HEK293 (cell line): ENCODE data around the gene E2F1.
A peak's percentile ranks its signal among the peaks of the same experiment; 100 is the strongest.

Source experiments
- CTCF ChIA-PET: fragments of 350-600 bp; formaldehyde crosslinking; extraction: SDS; loops from one replicate; lab custom pipeline; 2021; ENCODE audit warnings: antibody characterized with exemption; lab: Yijun Ruan, JAX
- POLR2A ChIA-PET: fragments of 300-600 bp; formaldehyde crosslinking; extraction: SDS; loops from one replicate; lab custom pipeline; 2020; ENCODE audit warnings: antibody characterized with exemption, inconsistent platforms; lab: Yijun Ruan, JAX
- H3K27ac ChIP-seq: fragments of 200-500 bp; sonication (Bioruptor generic); 2 replicates; pipeline ENCODE4 v1.5.1; 2014; ENCODE audit warnings: low read depth, low read length, control low read depth, inconsistent platforms; ENCODE audit errors: extremely low read depth
- H3K36me3 ChIP-seq, 2 experiments: fragments of 200-500 bp in 1 of 2; sonication (Bioruptor generic) in 1 of 2; 1 replicate in 1 of 2; 2 replicates in 1 of 2; pipeline ENCODE4 v1.5.1; 2014 to 2017; ENCODE audit warnings: inconsistent platforms in 2 of 2, low read length in 2 of 2; ENCODE audit not compliant: control insufficient read depth in 2 of 2, insufficient read depth in 1 of 2
- H3K4me1 ChIP-seq: fragments of 200-500 bp; sonication (Bioruptor generic); 2 replicates; pipeline ENCODE4 v1.5.1; 2014; ENCODE audit warnings: mild to moderate bottlenecking, low read length, inconsistent platforms; ENCODE audit not compliant: control insufficient read depth, insufficient read depth
- H3K4me3 ChIP-seq: 2 replicates; pipeline ENCODE4 v1.5.1; 2011; ENCODE audit warnings: low read depth, mild to moderate bottlenecking, control low read depth, low read length, moderate library complexity
- H3K9me3 ChIP-seq: fragments of 200-500 bp; sonication (Bioruptor generic); 2 replicates; pipeline ENCODE4 v1.5.1; 2014; ENCODE audit warnings: low read depth, low read length, inconsistent platforms; ENCODE audit not compliant: control insufficient read depth, insufficient read depth
- SCRT1 ChIP-seq: fragments of 450-650 bp; formaldehyde crosslinking; IDR thresholded peaks from 2 replicates; pipeline ENCODE4 v1.5.1; 2016; ENCODE audit warnings: missing biosample characterization, missing genetic modification characterization, borderline replicate concordance
- SCRT2 ChIP-seq: fragments of 450-650 bp; formaldehyde crosslinking; IDR thresholded peaks from 2 replicates; pipeline ENCODE4 v1.5.1; 2016; ENCODE audit warnings: missing biosample characterization, missing genetic modification characterization
- SP2 ChIP-seq: fragments of 450-650 bp; formaldehyde crosslinking; IDR thresholded peaks from 2 replicates; pipeline ENCODE4 v1.5.1; 2016; ENCODE audit warnings: missing biosample characterization, missing genetic modification characterization
- SP7 ChIP-seq: fragments of 450-650 bp; formaldehyde crosslinking; IDR thresholded peaks from 2 replicates; pipeline ENCODE4 v1.5.1; 2016; ENCODE audit warnings: missing biosample characterization, missing genetic modification characterization
- TRIM28 ChIP-seq: IDR thresholded peaks from 2 replicates; pipeline ENCODE4 v1.6.1; 2011; ENCODE audit warnings: low read length, control low read depth, borderline replicate concordance
- YY2 ChIP-seq: fragments of 450-650 bp; formaldehyde crosslinking; IDR thresholded peaks from 2 replicates; pipeline ENCODE4 v1.5.1; 2016; ENCODE audit warnings: missing biosample characterization, missing genetic modification characterization
- ZBTB20 ChIP-seq: fragments of 450-650 bp; formaldehyde crosslinking; IDR thresholded peaks from 2 replicates; pipeline ENCODE4 v1.5.1; 2016; ENCODE audit warnings: missing biosample characterization, missing genetic modification characterization
- ZBTB48 ChIP-seq: fragments of 450-650 bp; formaldehyde crosslinking; IDR thresholded peaks from 2 replicates; pipeline ENCODE4 v1.5.1; 2016; ENCODE audit warnings: missing biosample characterization, missing genetic modification characterization
- ZEB2 ChIP-seq: fragments of 450-650 bp; formaldehyde crosslinking; IDR thresholded peaks from 2 replicates; pipeline ENCODE4 v1.5.1; 2016; ENCODE audit warnings: missing biosample characterization, missing genetic modification characterization
- ZFP69B ChIP-seq: fragments of 450-650 bp; formaldehyde crosslinking; IDR thresholded peaks from 2 replicates; pipeline ENCODE4 v1.5.1; 2016; ENCODE audit warnings: missing biosample characterization, missing genetic modification characterization
- ZNF114 ChIP-seq: fragments of 450-650 bp; formaldehyde crosslinking; IDR thresholded peaks from 2 replicates; pipeline ENCODE4 v1.5.0; 2017; ENCODE audit warnings: missing biosample characterization, missing genetic modification characterization
- ZNF214 ChIP-seq: fragments of 450-650 bp; formaldehyde crosslinking; IDR thresholded peaks from 2 replicates; pipeline ENCODE4 v1.5.1; 2017; ENCODE audit warnings: missing biosample characterization, mild to moderate bottlenecking, missing genetic modification characterization, borderline replicate concordance
- ZNF223 ChIP-seq: fragments of 450-650 bp; formaldehyde crosslinking; IDR thresholded peaks from 2 replicates; pipeline ENCODE4 v1.5.1; 2016; ENCODE audit warnings: missing biosample characterization, missing genetic modification characterization
- ZNF248 ChIP-seq: fragments of 450-650 bp; formaldehyde crosslinking; IDR thresholded peaks from 2 replicates; pipeline ENCODE4 v1.5.1; 2017; ENCODE audit warnings: missing biosample characterization, missing genetic modification characterization
- ZNF335 ChIP-seq: fragments of 450-650 bp; formaldehyde crosslinking; conservative IDR thresholded peaks from 2 replicates; pipeline ENCODE4 v1.5.1; 2016; ENCODE audit warnings: missing biosample characterization, missing genetic modification characterization
- ZNF350 ChIP-seq: fragments of 450-650 bp; formaldehyde crosslinking; IDR thresholded peaks from 2 replicates; pipeline ENCODE4 v1.5.0; 2017; ENCODE audit warnings: missing biosample characterization, mild to moderate bottlenecking, missing genetic modification characterization
- ZNF37A ChIP-seq: fragments of 450-650 bp; IDR thresholded peaks from 2 replicates; pipeline ENCODE4 v1.5.1; 2018; ENCODE audit warnings: missing biosample characterization, missing genetic modification characterization
- ZNF394 ChIP-seq: fragments of 450-650 bp; formaldehyde crosslinking; IDR thresholded peaks from 2 replicates; pipeline ENCODE4 v1.5.1; 2016; ENCODE audit warnings: missing biosample characterization, missing genetic modification characterization, mild to moderate bottlenecking, moderate library complexity, borderline replicate concordance
- ZNF398 ChIP-seq: fragments of 450-650 bp; formaldehyde crosslinking; IDR thresholded peaks from 2 replicates; pipeline ENCODE4 v1.5.1; 2017; ENCODE audit warnings: missing biosample characterization, missing genetic modification characterization
- ZNF433 ChIP-seq: fragments of 450-650 bp; formaldehyde crosslinking; IDR thresholded peaks from 2 replicates; pipeline ENCODE4 v1.5.1; 2016; ENCODE audit warnings: missing biosample characterization, missing genetic modification characterization, low read depth
- ZNF48 ChIP-seq: fragments of 450-650 bp; formaldehyde crosslinking; IDR thresholded peaks from 2 replicates; pipeline ENCODE4 v1.5.1; 2016; ENCODE audit warnings: missing biosample characterization, missing genetic modification characterization
- ZNF549 ChIP-seq: fragments of 450-650 bp; IDR thresholded peaks from 2 replicates; pipeline ENCODE4 v1.5.1; 2018; ENCODE audit warnings: missing biosample characterization, missing genetic modification characterization, mild to moderate bottlenecking, inconsistent platforms, moderate library complexity
- ZNF600 ChIP-seq: fragments of 450-650 bp; formaldehyde crosslinking; IDR thresholded peaks from 2 replicates; pipeline ENCODE4 v1.5.1; 2016; ENCODE audit warnings: missing biosample characterization, missing genetic modification characterization
- ZNF629 ChIP-seq: fragments of 450-650 bp; formaldehyde crosslinking; IDR thresholded peaks from 2 replicates; pipeline ENCODE4 v1.5.1; 2017; ENCODE audit warnings: missing biosample characterization, missing genetic modification characterization
- ZNF677 ChIP-seq: fragments of 450-650 bp; IDR thresholded peaks from 2 replicates; pipeline ENCODE4 v1.5.0; 2018; ENCODE audit warnings: missing biosample characterization, mild to moderate bottlenecking, missing genetic modification characterization, moderate library complexity
- ZNF692 ChIP-seq: fragments of 450-650 bp; formaldehyde crosslinking; IDR thresholded peaks from 2 replicates; pipeline ENCODE4 v1.5.1; 2016; ENCODE audit warnings: missing biosample characterization, missing genetic modification characterization
- ZNF785 ChIP-seq: fragments of 450-650 bp; formaldehyde crosslinking; IDR thresholded peaks from 2 replicates; pipeline ENCODE4 v1.5.1; 2016; ENCODE audit warnings: missing biosample characterization, missing genetic modification characterization
- ZNF830 ChIP-seq: fragments of 450-650 bp; IDR thresholded peaks from 2 replicates; pipeline ENCODE4 v1.5.0; 2018; ENCODE audit warnings: missing biosample characterization, missing genetic modification characterization, low read depth, mild to moderate bottlenecking, moderate library complexity
- TF ChIP-seq, protein P1 (sequence below): fragments of 450-650 bp; formaldehyde crosslinking; IDR thresholded peaks from 2 replicates; pipeline ENCODE4 v1.5.1; 2016; ENCODE audit warnings: missing biosample characterization, missing genetic modification characterization
- TF ChIP-seq, protein P2 (sequence below): fragments of 450-650 bp; formaldehyde crosslinking; IDR thresholded peaks from 2 replicates; pipeline ENCODE4 v1.5.1; 2016; ENCODE audit warnings: missing biosample characterization, missing genetic modification characterization

The E2F1 gene

GRCh38 chr20:33693289-33693688 is 7.1 kb upstream of the E2F1 start:
- Histone ChIP-seq H3K4me3 (no peak overlapping the region), H3K9me3 (no peaks in the 10 kb centered on the region), H3K4me1 (no peaks in the 10 kb centered on the region), H3K36me3 (no peaks in the 10 kb centered on the region), H3K27ac (no peak overlapping the region)
- ChIA-PET POLR2A (no interaction called here), CTCF (no interaction called here)
- no peak for TF ChIP-seq YY2 (tag by site-specific recombination)
- no peak for TF ChIP-seq TRIM28
- no peak for TF ChIP-seq ZNF398 (tag by site-specific recombination)
- TF ChIP-seq ZNF248 (tag by site-specific recombination): no peak
- no peak for TF ChIP-seq ZNF48 (tag by site-specific recombination)
- no peak for TF ChIP-seq ZNF830 (tag by site-specific recombination)
- TF ChIP-seq ZNF785 (tag by site-specific recombination): no peak
- TF ChIP-seq ZNF114: no peak
- TF ChIP-seq ZNF394: no peak
- TF ChIP-seq ZNF677 (tag by site-specific recombination): no peak
- no peak for TF ChIP-seq ZNF549 (tag by site-specific recombination)
- TF ChIP-seq, protein P1, sequence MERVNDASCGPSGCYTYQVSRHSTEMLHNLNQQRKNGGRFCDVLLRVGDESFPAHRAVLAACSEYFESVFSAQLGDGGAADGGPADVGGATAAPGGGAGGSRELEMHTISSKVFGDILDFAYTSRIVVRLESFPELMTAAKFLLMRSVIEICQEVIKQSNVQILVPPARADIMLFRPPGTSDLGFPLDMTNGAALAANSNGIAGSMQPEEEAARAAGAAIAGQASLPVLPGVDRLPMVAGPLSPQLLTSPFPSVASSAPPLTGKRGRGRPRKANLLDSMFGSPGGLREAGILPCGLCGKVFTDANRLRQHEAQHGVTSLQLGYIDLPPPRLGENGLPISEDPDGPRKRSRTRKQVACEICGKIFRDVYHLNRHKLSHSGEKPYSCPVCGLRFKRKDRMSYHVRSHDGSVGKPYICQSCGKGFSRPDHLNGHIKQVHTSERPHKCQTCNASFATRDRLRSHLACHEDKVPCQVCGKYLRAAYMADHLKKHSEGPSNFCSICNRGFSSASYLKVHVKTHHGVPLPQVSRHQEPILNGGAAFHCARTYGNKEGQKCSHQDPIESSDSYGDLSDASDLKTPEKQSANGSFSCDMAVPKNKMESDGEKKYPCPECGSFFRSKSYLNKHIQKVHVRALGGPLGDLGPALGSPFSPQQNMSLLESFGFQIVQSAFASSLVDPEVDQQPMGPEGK (tag by site-specific recombination): no peak
- no peak for TF ChIP-seq SP2
- TF ChIP-seq ZNF335 (tag by site-specific recombination): no peak
- TF ChIP-seq ZFP69B (tag by site-specific recombination): no peak
- TF ChIP-seq, protein P2, sequence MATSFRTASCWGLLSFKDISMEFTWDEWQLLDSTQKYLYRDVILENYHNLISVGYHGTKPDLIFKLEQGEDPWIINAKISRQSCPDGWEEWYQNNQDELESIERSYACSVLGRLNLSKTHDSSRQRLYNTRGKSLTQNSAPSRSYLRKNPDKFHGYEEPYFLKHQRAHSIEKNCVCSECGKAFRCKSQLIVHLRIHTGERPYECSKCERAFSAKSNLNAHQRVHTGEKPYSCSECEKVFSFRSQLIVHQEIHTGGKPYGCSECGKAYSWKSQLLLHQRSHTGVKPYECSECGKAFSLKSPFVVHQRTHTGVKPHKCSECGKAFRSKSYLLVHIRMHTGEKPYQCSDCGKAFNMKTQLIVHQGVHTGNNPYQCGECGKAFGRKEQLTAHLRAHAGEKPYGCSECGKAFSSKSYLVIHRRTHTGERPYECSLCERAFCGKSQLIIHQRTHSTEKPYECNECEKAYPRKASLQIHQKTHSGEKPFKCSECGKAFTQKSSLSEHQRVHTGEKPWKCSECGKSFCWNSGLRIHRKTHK (tag by site-specific recombination): no peak
- no peak for TF ChIP-seq ZNF433
- TF ChIP-seq SCRT1 (tag by site-specific recombination): no peak
- TF ChIP-seq ZNF223 (tag by site-specific recombination): no peak
- no peak for TF ChIP-seq ZNF214

- Histone ChIP-seq H3K4me1 (peaks cover 5% of the 10 kb centered on the region), H3K9me3 (no peaks in the 10 kb centered on the region), H3K27ac (no peak overlapping the region), H3K4me3 (no peak overlapping the region), H3K36me3 (peaks cover 0 to 5% of the 10 kb centered on the region in 2 experiments; a peak in 1 of 3 replicates)
- ChIA-PET CTCF (interaction anchor here (0.6 to 1.5 kb wide), 3 partner anchors 24 to 867 kb away, joined by 3 to 4 read pairs (median 3); no protein-coding TSS in a partner anchor), POLR2A (interaction anchor here (0.7 kb wide), 1 partner anchor 42 kb away, joined by 3 read pairs; the partner anchor contains the start of gene ZNF341)
- TF ChIP-seq ZNF692 (tag by site-specific recombination) (peak; percentile 31; the same call in 1 of the 2 replicates), ZNF629 (peak; percentile 58), ZNF48 (tag by site-specific recombination) (no peak), SCRT1 (tag by site-specific recombination) (no peak), ZNF37A (tag by site-specific recombination) (no peak), SP7 (tag by site-specific recombination) (peak; percentile 53; the same call in 1 of the 2 replicates), ZBTB48 (tag by site-specific recombination) (peak; percentile 51), ZNF350 (tag by site-specific recombination) (no peak), SP2 (no peak), ZBTB20 (no peak), ZEB2 (tag by site-specific recombination) (peak; percentile 74), ZNF600 (tag by site-specific recombination) (peak; percentile 39; the same call in 1 of the 2 replicates), SCRT2 (tag by site-specific recombination) (no peak)
These were observed 3.8 kb upstream of the E2F1 start for GRCh38 chr20:33689973-33690372.
